Thyroid gland (tissue), 4 donors: ENCODE results near the gene PHLDB1.

Source experiments
- CTCF ChIP-seq, 6 experiments: fragments of 200-600 bp in 3 of 6; fragments of 450-650 bp in 3 of 6; sonication (generic) in 3 of 6; IDR thresholded peaks; one replicate each; pipeline ENCODE4 v1.5.1; 2016 to 2019; ENCODE audit warnings: antibody characterized with exemption in 6 of 6, mild to moderate bottlenecking in 2 of 6, inconsistent platforms in 1 of 6, moderate library complexity in 1 of 6
- POLR2A ChIP-seq, 2 donors: fragments of 450-650 bp; IDR thresholded peaks; one replicate each; pipeline ENCODE4 v1.6.1; 2017; ENCODE audit warnings: antibody characterized with exemption in 2 of 2, mild to moderate bottlenecking in 2 of 2, moderate library complexity in 1 of 2

GRCh38 chr11:118679483-118679882 lies 72.1 kb downstream of the PHLDB1 start, which contains the start of gene TREH:
- no peak for TF ChIP-seq CTCF (IDR thresholded peaks at IDR 0.05)
- no peak for TF ChIP-seq POLR2A (IDR thresholded peaks at IDR 0.05)
